Endothelial cell of umbilical vein (primary cell): ENCODE measurements around the gene BNIP5. TPM values are rescaled to one million over a fixed set of nuclear protein-coding genes. Genes with fewer than 3 reads are reported as not detected.

Experiments
- BruUV-seq: library from RNA; stranded (reverse); fragments of 400-500 nt; replicated peaks from 2 replicates; lab custom pipeline; 2021; lab: Mats Ljungman, UMichigan
- CTCF ChIA-PET: fragments of 300-600, 350-600 bp; sonication (Branson Sonifier 250); formaldehyde crosslinking; loops from one replicate; lab custom pipeline; 2021; ENCODE audit warnings: antibody characterized with exemption, inconsistent platforms; lab: Charles Lee
- POLR2A ChIA-PET: fragments of 300-600, 350-600 bp; sonication (Branson Sonifier 250); formaldehyde crosslinking; loops from one replicate; lab custom pipeline; 2021; ENCODE audit warnings: antibody characterized with exemption, inconsistent platforms; lab: Charles Lee
- DNase-seq: peaks from one replicate; pipeline ENCODE4 v3.0.0-alpha.2; 2011; ENCODE audit warnings: low read depth, low spot score
- FAIRE-seq: peaks from 2 replicates; lab custom pipeline; 2011; peaks lifted over from hg19 to GRCh38; lab: Jason Lieb, UNC
- H2AFZ ChIP-seq: 2 replicates; pipeline ENCODE4 v1.6.0; 2012; ENCODE audit warnings: low read depth, low read length, control low read depth, inconsistent platforms
- H3K27ac ChIP-seq: 2 replicates; pipeline ENCODE4 v1.5.1; 2011; ENCODE audit warnings: low read depth, mild to moderate bottlenecking, control low read depth, low read length, moderate library complexity; ENCODE audit not compliant: insufficient read depth
- H3K27me3 ChIP-seq, 2 experiments: 2 replicates each; pipeline versions ENCODE4 v1.6.0 to v1.6.1; 2011; ENCODE audit warnings: low read length in 2 of 2, mixed read lengths in 1 of 2; ENCODE audit not compliant: control insufficient read depth in 2 of 2, insufficient read depth in 2 of 2
- H3K36me3 ChIP-seq, 2 experiments: 2 replicates in 1 of 2; 3 replicates in 1 of 2; pipeline ENCODE4 v1.5.1; 2011; ENCODE audit warnings: low read length in 2 of 2, mild to moderate bottlenecking in 1 of 2, moderate library complexity in 1 of 2; ENCODE audit not compliant: control insufficient read depth in 2 of 2, insufficient read depth in 2 of 2; ENCODE audit errors: extremely low read depth in 1 of 2
- H3K4me1 ChIP-seq: 3 replicates; pipeline ENCODE4 v1.5.1; 2011; ENCODE audit warnings: mild to moderate bottlenecking, low read length; ENCODE audit not compliant: control insufficient read depth, insufficient read depth; ENCODE audit errors: extremely low read depth
- H3K4me2 ChIP-seq: 2 replicates; pipeline ENCODE4 v1.6.1; 2011; ENCODE audit warnings: low read length, control low read depth, mixed read lengths; ENCODE audit not compliant: insufficient read depth
- H3K4me3 ChIP-seq, 3 experiments: fragments of 200-600 bp in 1 of 3; sonication (generic), shearing (Covaris generic) in 1 of 3; replicated peaks in 1 of 3; 2 replicates each; pipeline ENCODE4 v1.5.1; 2011 to 2016; ENCODE audit warnings: control low read depth in 3 of 3, low read length in 3 of 3, mild to moderate bottlenecking in 2 of 3, inconsistent platforms in 1 of 3, low read depth in 1 of 3, moderate library complexity in 1 of 3; ENCODE audit not compliant: insufficient read depth in 1 of 3
- H3K79me2 ChIP-seq: 2 replicates; pipeline ENCODE4 v1.6.0; 2012; ENCODE audit warnings: low read length, inconsistent platforms; ENCODE audit not compliant: control insufficient read depth, insufficient read depth
- H3K9ac ChIP-seq: replicated peaks from 2 replicates; pipeline ENCODE3; 2011; ENCODE audit warnings: low read length, control low read depth; ENCODE audit not compliant: insufficient read depth; ENCODE audit errors: extremely low read depth
- H3K9me1 ChIP-seq: replicated peaks from 3 replicates; pipeline ENCODE4 v1.6.0; 2011; ENCODE audit warnings: mild to moderate bottlenecking, low read length; ENCODE audit not compliant: control insufficient read depth, insufficient read depth; ENCODE audit errors: extremely low read depth
- H3K9me3 ChIP-seq: replicated peaks from 2 replicates; pipeline ENCODE4 v1.5.1; 2012; ENCODE audit warnings: low read length, inconsistent platforms; ENCODE audit not compliant: control insufficient read depth, insufficient read depth
- H4K20me1 ChIP-seq: replicated peaks from 2 replicates; pipeline ENCODE3; 2011; ENCODE audit warnings: mild to moderate bottlenecking, low read length; ENCODE audit not compliant: control insufficient read depth, insufficient read depth; ENCODE audit errors: extremely low read depth
- EZH2 ChIP-seq: IDR thresholded peaks from 2 replicates; pipeline ENCODE4 v1.6.1; 2012; ENCODE audit warnings: borderline replicate concordance, low read depth, mild to moderate bottlenecking, moderate library complexity, low read length, inconsistent platforms; ENCODE audit not compliant: severe bottlenecking
- GATA2 ChIP-seq: IDR thresholded peaks from 2 replicates; pipeline ENCODE4 v1.7.0; 2011; ENCODE audit warnings: low read depth, mild to moderate bottlenecking, moderate library complexity, mixed read lengths, low read length; ENCODE audit not compliant: insufficient read length, insufficient read depth
- JUN ChIP-seq: IDR thresholded peaks from 2 replicates; pipeline ENCODE4 v1.6.1; 2011; ENCODE audit warnings: borderline replicate concordance, low read depth; ENCODE audit not compliant: insufficient read length, insufficient read depth
- MAX ChIP-seq: IDR thresholded peaks from 2 replicates; pipeline ENCODE4 v1.6.1; 2011; ENCODE audit not compliant: insufficient read depth, insufficient read length
- MYC ChIP-seq: IDR thresholded peaks from one replicate; pipeline ENCODE4 v1.6.1; 2011; ENCODE audit warnings: mild to moderate bottlenecking, low read depth, low read length
- POLR2A ChIP-seq: IDR thresholded peaks from 2 replicates; pipeline ENCODE4 v1.6.1; 2012; ENCODE audit warnings: low read depth, mild to moderate bottlenecking, control low read depth, low read length
- dilution Hi-C: fragments of 300-500 bp; cut with MboI; formaldehyde crosslinking; loops from one replicate; pipeline ENCODE4 v1.15.0; 2019; ENCODE audit warnings: low sequenced_read_pairs; ENCODE audit not compliant: extremely low pct_ligation_motif_present
- intact Hi-C: fragments of 100-400 bp; cut with micrococcal nuclease; formaldehyde crosslinking; loops from one replicate; pipeline ENCODE4 v1.10.0; 2022
- polyA plus RNA-seq, 4 experiments: library from polyadenylated mRNA; depleted of rRNA in 3 of 4; stranded (reverse) in 3 of 4; unstranded in 1 of 4; fragments of >200 nt; gene quantifications; 2 replicates each; pipeline versions ENCODE4 v1.2.1 to v1.2.3, GENCODE V29; 2011 to 2012; ENCODE audit warnings: missing spikeins in 1 of 4
- total RNA-seq: library from RNA; stranded (reverse); gene quantifications from 2 replicates; pipeline ENCODE4 v1.2.3, GENCODE V29; 2021

The BNIP5 gene
- total and polyA plus RNA-seq, 2 donors (not counting 3 experiments of a cell fraction or from before 2014, with no cell fraction given) = not detected

- Histone ChIP-seq H2AFZ (no peak overlapping the region), H3K9ac (no peak overlapping the region), H3K27me3 (peaks cover 31% of the 10 kb centered on the region in 2 experiments), H3K4me1 (no peaks in the 10 kb centered on the region), H3K9me1 (no peaks in the 10 kb centered on the region), H3K4me3 (no peak overlapping the region), H3K27ac (no peak overlapping the region), H3K9me3 (no peaks in the 10 kb centered on the region), H3K4me2 (no peak overlapping the region), H3K79me2 (no peaks in the 10 kb centered on the region), H3K36me3 (no peaks in the 10 kb centered on the region), H4K20me1 (no peaks in the 10 kb centered on the region)
- CTCF ChIA-PET = interaction anchor here (1.0 to 3.3 kb wide), 5 partner anchors 9 to 34 kb away, joined by 3 to 12 read pairs (median 3); no protein-coding TSS in a partner anchor
- POLR2A ChIA-PET = no interaction called here
- no peak for DNase-seq
- no peak for TF ChIP-seq POLR2A
- TF ChIP-seq JUN = no peak
- TF ChIP-seq MAX = no peak
- no peak for TF ChIP-seq MYC
- dilution Hi-C loops (no loop called here), intact Hi-C loops (no loop called here)
- FAIRE-seq = no peak
- no TSS peak for BruUV-seq
Measured at GRCh38 chr6:36326356-36326995, 10.2 kb downstream of the BNIP5 start.

- no peaks in the 10 kb centered on the region for H4K20me1 ChIP-seq
- no peak overlapping the region for H3K27ac ChIP-seq
- H3K9me1 ChIP-seq = no peaks in the 10 kb centered on the region
- no peaks in the 10 kb centered on the region for H3K36me3 ChIP-seq
- H3K27me3 ChIP-seq = peaks cover 31% of the 10 kb centered on the region in 2 experiments
- no peak for TF ChIP-seq POLR2A
- TF ChIP-seq GATA2 = no peak
- no peak for TF ChIP-seq MAX
- no peak for TF ChIP-seq MYC
- TF ChIP-seq EZH2 = no peak
- DNase-seq = no peak
- H2AFZ ChIP-seq = no peak overlapping the region
- H3K4me1 ChIP-seq = no peaks in the 10 kb centered on the region
- H3K9ac ChIP-seq = no peak overlapping the region
- POLR2A ChIA-PET = no interaction called here
- intact Hi-C loops = no loop called here
- H3K4me2 ChIP-seq = no peak overlapping the region
- H3K79me2 ChIP-seq = no peaks in the 10 kb centered on the region
- no peak for FAIRE-seq
- CTCF ChIA-PET = interaction anchor here (2.9 to 3.3 kb wide), 2 partner anchors 16 to 22 kb away, joined by 12 read pairs; no protein-coding TSS in a partner anchor
- dilution Hi-C loops = no loop called here
- no peak overlapping the region for H3K4me3 ChIP-seq
- no TSS peak for BruUV-seq
- no peaks in the 10 kb centered on the region for H3K9me3 ChIP-seq
Measured at GRCh38 chr6:36324715-36325114, 12.0 kb downstream of the BNIP5 start.
